HepG2 (cell line): ENCODE results near the gene ABCC10. TPM values are rescaled to one million over a fixed set of nuclear protein-coding genes. Genes with fewer than 3 reads are reported as not detected.

Source experiments
- AGO1 ChIP-seq: fragments of 200-400 bp; formaldehyde crosslinking; IDR thresholded peaks from 2 replicates; pipeline ENCODE4 v1.6.1; 2017; ENCODE audit warnings: mild to moderate bottlenecking, low read depth, low read length, moderate library complexity; ENCODE audit not compliant: poor library complexity, severe bottlenecking
- CBX5 ChIP-seq: sonication (generic); formaldehyde crosslinking; IDR thresholded peaks from 2 replicates; pipeline ENCODE4 v1.4.0; 2020; ENCODE audit warnings: missing genetic modification reagents, borderline replicate concordance
- E2F5 ChIP-seq: sonication (generic); formaldehyde crosslinking; conservative IDR thresholded peaks from 2 replicates; pipeline ENCODE4 v1.4.0; 2020; ENCODE audit warnings: missing genetic modification reagents
- KLF11 ChIP-seq: IDR thresholded peaks from 2 replicates; pipeline ENCODE4 v1.6.1; 2016; ENCODE audit warnings: missing compliant biosample characterization
- MEIS1 ChIP-seq: sonication (generic); formaldehyde crosslinking; IDR thresholded peaks from 2 replicates; pipeline ENCODE4 v1.9.0; 2021; ENCODE audit warnings: mild to moderate bottlenecking, missing genetic modification reagents, moderate library complexity, borderline replicate concordance
- MXD1 ChIP-seq: sonication (generic); formaldehyde crosslinking; IDR thresholded peaks from 2 replicates; pipeline ENCODE4 v1.4.0; 2020; ENCODE audit warnings: mild to moderate bottlenecking, missing genetic modification reagents
- NFE2 ChIP-seq: sonication (generic); formaldehyde crosslinking; IDR thresholded peaks from 2 replicates; pipeline ENCODE4 v1.4.0; 2020; ENCODE audit warnings: missing genetic modification reagents
- NR2F2 ChIP-seq: IDR thresholded peaks from 2 replicates; pipeline ENCODE4 v1.6.1; 2012; ENCODE audit warnings: low read depth, inconsistent platforms, borderline replicate concordance
- ONECUT2 ChIP-seq: sonication (generic); formaldehyde crosslinking; IDR thresholded peaks from 2 replicates; pipeline ENCODE4 v1.4.0; 2020; ENCODE audit warnings: missing genetic modification reagents
- POGZ ChIP-seq: sonication (generic); formaldehyde crosslinking; IDR thresholded peaks from 2 replicates; pipeline ENCODE4 v1.4.0; 2020; ENCODE audit warnings: mild to moderate bottlenecking, missing genetic modification reagents
- PPARG ChIP-seq: conservative IDR thresholded peaks from 2 replicates; pipeline ENCODE4 v1.6.1; 2016; ENCODE audit warnings: missing biosample characterization, missing genetic modification reagents
- RARG ChIP-seq: sonication (generic); formaldehyde crosslinking; IDR thresholded peaks from 2 replicates; pipeline ENCODE4 v1.4.0; 2020; ENCODE audit warnings: low read depth, mild to moderate bottlenecking, missing genetic modification reagents
- RFXANK ChIP-seq: IDR thresholded peaks from 2 replicates; pipeline ENCODE4 v1.6.1; 2016
- TEF ChIP-seq: sonication (generic); formaldehyde crosslinking; IDR thresholded peaks from 2 replicates; pipeline ENCODE4 v1.5.0; 2020; ENCODE audit warnings: missing genetic modification reagents
- ZNF512 ChIP-seq: sonication (generic); formaldehyde crosslinking; IDR thresholded peaks from 2 replicates; pipeline ENCODE4 v1.4.0; 2020; ENCODE audit warnings: mild to moderate bottlenecking, missing genetic modification reagents
- ZNF557 ChIP-seq: sonication (generic); formaldehyde crosslinking; IDR thresholded peaks from 2 replicates; pipeline ENCODE4 v1.4.0; 2020; ENCODE audit warnings: missing genetic modification reagents
- ZNF607 ChIP-seq: sonication (generic); formaldehyde crosslinking; IDR thresholded peaks from 2 replicates; pipeline ENCODE4 v1.5.1; 2020; ENCODE audit warnings: missing genetic modification reagents, mild to moderate bottlenecking, borderline replicate concordance
- ZNF710 ChIP-seq: sonication (generic); formaldehyde crosslinking; IDR thresholded peaks from 2 replicates; pipeline ENCODE4 v1.5.0; 2020; ENCODE audit warnings: mild to moderate bottlenecking, missing genetic modification reagents, borderline replicate concordance
- ZNF75D ChIP-seq: sonication (generic); formaldehyde crosslinking; IDR thresholded peaks from 2 replicates; pipeline ENCODE4 v1.8.1; 2023; ENCODE audit warnings: missing genetic modification reagents, mild to moderate bottlenecking, borderline replicate concordance
- ZNF782 ChIP-seq: sonication (generic); formaldehyde crosslinking; IDR thresholded peaks from 2 replicates; pipeline ENCODE4 v1.4.0; 2020; ENCODE audit warnings: missing genetic modification reagents, mild to moderate bottlenecking, borderline replicate concordance
- ZNF800 ChIP-seq: sonication (generic); formaldehyde crosslinking; IDR thresholded peaks from 2 replicates; pipeline ENCODE4 v1.4.0; 2020; ENCODE audit warnings: missing genetic modification reagents
- ZNF891 ChIP-seq: sonication (generic); formaldehyde crosslinking; IDR thresholded peaks from 2 replicates; pipeline ENCODE4 v1.5.0; 2020; ENCODE audit warnings: mild to moderate bottlenecking, missing genetic modification reagents
- ZSCAN30 ChIP-seq: sonication (generic); formaldehyde crosslinking; IDR thresholded peaks from 2 replicates; pipeline ENCODE4 v1.5.0; 2020; ENCODE audit warnings: mild to moderate bottlenecking, missing genetic modification reagents
- polyA plus RNA-seq, 8 experiments: library from polyadenylated mRNA; depleted of rRNA in 3 of 8; stranded (reverse) in 7 of 8; unstranded in 1 of 8; fragments of >200 nt; fragmentation: Illumina TruSeq in 4 of 8; extraction: Trizol in 4 of 8; gene quantifications; 2 replicates each; pipeline versions ENCODE4 v1.2.1 to v1.2.3, GENCODE V29; 2011 to 2016; ENCODE audit warnings: low read depth in 4 of 8, missing spikeins in 1 of 8, mixed read lengths in 1 of 8; ENCODE audit not compliant: insufficient read depth in 1 of 8
- total RNA-seq, 5 experiments: library from RNA; depleted of rRNA; stranded (reverse); fragments of >200 nt; fragmentation: Illumina TruSeq; extraction: Trizol; gene quantifications; 2 replicates each; pipeline ENCODE4 v1.2.3, GENCODE V29; 2016; ENCODE audit warnings: low read depth in 1 of 5
- TF ChIP-seq, protein P1 (sequence below): sonication (generic); formaldehyde crosslinking; IDR thresholded peaks from 2 replicates; pipeline ENCODE4 v1.5.0; 2020; ENCODE audit warnings: mild to moderate bottlenecking, low read depth, missing genetic modification reagents, borderline replicate concordance

Gene ABCC10
- total and polyA plus RNA-seq, 2 of the 13 experiments (the other 11 are each of a cell fraction or from before 2014, with no cell fraction given): 16.0 to 24.3 TPM

- TF ChIP-seq ZNF891 (CRISPR knock-in tag) (no peak), CBX5 (CRISPR knock-in tag) (no peak), ZNF782 (CRISPR knock-in tag) (no peak), AGO1 (no peak), ONECUT2 (CRISPR knock-in tag) (0 out of 2 replicates have a peak, but pooled peaks have one; percentile 25), KLF11 (no peak), RARG (CRISPR knock-in tag) (no peak), E2F5 (CRISPR knock-in tag) (no peak), MEIS1 (CRISPR knock-in tag) (no peak; the same call in 1 of the 2 replicates), NR2F2 (peak; percentile 77; the same call in 1 of the 2 replicates), ZNF607 (no peak), ZNF557 (CRISPR knock-in tag) (0 out of 2 replicates have a peak, but pooled peaks have one; percentile 25), PPARG (CRISPR knock-in tag) (peak; percentile 78), MXD1 (no peak), ZNF710 (CRISPR knock-in tag) (no peak), ZSCAN30 (CRISPR knock-in tag) (no peak), ZNF75D (CRISPR knock-in tag) (no peak), ZNF800 (CRISPR knock-in tag) (no peak), TEF (CRISPR knock-in tag) (no peak), RFXANK (CRISPR knock-in tag) (no peak), POGZ (CRISPR knock-in tag) (no peak), NFE2 (no peak), ZNF512 (no peak)
- TF ChIP-seq, protein P1, sequence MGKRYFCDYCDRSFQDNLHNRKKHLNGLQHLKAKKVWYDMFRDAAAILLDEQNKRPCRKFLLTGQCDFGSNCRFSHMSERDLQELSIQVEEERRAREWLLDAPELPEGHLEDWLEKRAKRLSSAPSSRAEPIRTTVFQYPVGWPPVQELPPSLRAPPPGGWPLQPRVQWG (CRISPR knock-in tag): no peak
Observed at GRCh38 chr6:43490523-43490939, 63.2 kb downstream of the ABCC10 start (continued).
